HG03565 (cell line): ENCODE data around the gene CALN1.
"Not testable (repeated sequence)": the region's sequence is repeated elsewhere in the genome, so short reads cannot be mapped to it uniquely, and the experiment has no call there.

ENCODE experiments used
- ATAC-seq: cut with Tn5 transposase; IDR thresholded peaks from one replicate; pipeline ENCODE4 v1.9.1; 2021; ENCODE audit warnings: mild to moderate bottlenecking, moderate library complexity; ENCODE audit not compliant: unreplicated experiment

The CALN1 gene

DNA sequence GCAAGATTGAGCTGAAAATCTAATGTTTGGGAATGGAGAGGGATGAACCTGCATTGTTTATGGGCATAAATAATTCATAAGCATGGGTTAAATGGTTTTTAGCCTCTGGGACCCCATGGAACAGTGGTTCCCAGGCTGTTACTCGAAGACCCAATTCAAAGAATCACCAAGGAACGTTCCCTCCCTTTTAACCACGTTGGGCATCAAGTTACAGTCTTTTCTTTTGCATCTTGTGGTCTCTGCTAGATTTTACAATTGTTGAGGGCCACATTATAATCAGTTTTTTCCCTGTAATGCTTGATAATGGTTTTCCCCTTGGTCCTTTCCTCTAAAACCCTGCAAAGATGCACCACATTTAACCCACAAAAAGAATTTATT, 2.5 kb downstream of the CALN1 start:
- no peak for ATAC-seq

DNA sequence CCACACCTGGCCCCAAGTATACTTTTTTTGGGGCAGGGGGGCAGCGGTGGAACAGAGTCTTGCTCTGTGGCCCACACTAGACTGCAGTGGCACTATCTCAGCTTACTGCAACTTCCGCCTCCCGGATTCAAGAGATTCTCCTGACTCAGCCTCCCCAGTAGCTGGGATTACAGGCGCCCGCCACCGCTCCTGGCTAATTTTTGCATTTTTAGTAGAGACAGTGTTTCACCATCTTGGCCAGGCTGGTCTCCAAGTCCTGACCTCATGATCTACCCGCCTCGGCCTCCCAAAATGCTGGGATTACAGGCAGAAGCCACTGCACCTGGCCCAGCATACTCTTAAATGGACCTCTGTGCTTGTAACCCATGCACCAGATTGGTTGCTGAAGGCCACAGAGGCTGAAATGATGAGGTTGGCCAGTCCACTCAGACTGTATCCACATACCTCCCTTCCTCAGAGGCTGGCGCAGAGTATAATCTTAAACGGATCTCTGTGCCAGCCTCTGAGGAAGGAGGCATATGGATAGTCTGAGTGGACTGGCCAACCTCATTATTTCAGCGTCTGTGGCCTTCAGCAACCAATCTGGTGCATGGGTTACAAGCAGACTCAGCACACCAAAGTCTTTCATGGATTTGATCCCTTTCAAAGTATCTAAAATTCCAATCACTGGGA, 3.0 kb downstream of the CALN1 start:
- no peak for ATAC-seq

DNA sequence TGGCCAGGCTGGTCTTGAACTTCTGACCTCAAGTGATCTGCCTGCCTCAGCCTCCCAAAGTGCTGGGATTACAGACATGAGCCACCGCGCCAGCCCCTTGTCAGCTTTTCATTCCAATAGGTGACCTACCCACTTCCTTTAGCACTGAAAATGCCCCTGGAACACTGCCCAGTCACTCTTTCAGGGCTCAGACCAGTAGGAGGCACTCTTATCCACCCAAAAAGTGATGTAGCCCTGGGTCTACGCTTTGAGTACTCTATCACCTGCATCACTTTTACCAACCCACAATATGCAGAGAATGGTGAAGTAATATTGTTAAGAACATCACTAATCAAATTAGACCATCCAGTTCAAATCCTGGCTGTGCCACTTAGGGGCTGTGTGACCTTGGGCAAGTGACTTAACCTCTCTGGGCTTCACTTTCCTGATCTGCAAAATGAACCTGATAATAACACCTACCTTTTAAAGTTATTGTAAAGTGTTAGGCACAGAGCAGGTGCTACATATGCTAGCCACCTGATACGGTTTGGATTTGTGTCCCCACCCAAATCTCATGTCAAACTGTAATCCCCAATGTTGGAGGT, 5.2 kb downstream of the CALN1 start:
- no peak for ATAC-seq

DNA sequence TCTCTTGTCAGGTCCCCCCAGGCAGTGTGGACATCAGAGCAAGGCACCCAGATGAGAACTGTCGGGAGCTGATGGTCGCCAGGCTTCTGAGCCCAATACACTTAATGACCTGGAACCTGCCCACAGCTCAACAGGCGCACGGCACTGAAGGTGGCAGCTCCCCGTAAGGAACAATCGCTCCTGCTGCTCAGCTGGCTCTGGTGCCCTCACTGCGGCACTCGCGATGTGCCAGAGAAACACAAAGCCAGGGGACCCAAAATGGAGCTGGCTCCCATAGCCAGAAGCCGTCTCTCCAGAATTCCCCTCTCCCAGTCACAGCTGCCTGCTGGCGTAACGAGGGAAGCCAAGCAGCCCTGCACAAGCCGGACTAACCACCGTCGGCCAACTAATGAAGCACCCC, 6.3 kb downstream of the CALN1 start:
- no peak for ATAC-seq

DNA sequence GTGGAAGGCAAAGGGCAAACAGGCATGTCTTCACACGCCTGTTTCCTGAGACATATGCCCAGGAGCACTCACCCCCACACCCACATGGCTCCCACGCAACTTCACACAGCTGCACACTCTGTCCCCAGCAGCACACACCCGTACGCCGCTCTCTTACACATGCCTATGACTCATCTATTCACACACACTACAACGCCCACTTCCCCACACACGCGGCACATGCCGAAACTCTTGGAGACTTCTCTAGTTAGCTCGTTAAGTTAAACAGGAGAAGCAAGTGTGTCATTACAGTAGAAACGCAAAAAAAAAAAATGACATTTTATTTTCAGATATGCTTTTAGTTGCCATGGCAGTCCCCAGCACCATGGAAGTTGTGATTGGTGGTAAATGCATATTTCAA, 6.7 kb downstream of the CALN1 start:
- ATAC-seq = peak; percentile 70

DNA sequence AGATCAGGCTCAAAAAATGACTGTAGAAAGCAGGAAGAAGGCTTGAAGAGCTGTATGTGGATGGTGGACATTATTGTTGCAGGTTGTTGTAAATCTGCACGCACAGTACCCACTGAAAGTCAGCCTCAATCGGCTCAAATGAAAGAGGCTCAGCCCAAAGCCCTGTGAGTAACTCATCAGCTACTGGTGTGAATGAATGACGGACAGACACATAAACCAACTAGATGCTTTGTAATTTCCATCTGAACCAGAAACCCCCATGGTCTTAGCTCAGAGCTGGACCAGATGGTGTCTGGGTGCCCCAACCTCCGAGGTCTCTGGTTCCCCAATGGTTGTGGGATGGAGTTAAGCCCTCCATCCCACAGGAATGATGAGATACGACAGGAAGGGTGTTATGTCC, 7.4 kb downstream of the CALN1 start:
- no peak for ATAC-seq

DNA sequence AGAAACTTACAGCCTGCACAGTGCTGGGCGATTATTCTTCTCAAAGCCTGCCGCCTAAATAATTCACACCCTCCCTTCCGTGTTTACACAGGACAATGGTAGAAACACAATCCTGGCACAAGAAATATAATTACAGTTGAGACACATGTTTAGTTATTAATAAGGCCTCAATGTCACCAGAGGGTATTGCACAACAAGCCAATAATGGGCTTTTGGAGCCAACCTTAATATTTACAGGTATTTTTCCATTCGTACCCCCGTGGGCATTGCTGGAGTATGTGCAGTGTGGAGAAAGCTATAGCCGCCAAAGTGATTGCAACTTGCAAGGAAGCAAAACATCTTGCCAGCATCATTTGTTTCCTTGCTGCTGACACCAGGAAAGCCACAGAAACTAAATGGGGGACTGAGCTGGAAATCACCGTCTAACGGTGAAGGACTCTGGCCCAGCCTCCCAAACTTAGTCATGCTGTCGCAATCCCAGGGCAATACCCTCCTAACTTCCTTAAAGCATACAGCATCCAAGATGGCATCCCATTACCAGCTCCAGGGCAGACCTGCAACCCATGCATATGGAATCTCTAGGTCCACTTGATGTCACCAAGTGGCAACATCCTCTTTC, 8.6 kb downstream of the CALN1 start:
- ATAC-seq = peak; percentile 31

DNA sequence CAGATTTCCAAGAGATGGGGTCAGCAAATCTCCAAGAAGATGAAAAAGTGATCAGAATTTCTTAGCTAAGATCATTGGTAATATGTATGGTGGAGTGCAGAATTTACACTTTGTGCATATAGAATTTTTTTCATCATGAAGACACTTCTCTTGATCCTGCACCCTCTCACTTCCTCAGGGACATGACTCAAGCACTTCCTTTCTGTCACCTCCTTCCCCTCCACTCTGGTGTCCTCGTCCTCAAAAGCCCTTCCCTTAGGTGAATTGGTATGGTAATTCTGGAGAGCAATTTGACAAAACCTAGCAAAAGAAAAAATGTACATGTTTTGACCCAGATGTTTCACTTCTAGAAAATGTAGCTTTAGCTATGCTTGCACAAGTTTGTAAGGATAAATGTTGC, 18.1 kb downstream of the CALN1 start:
- no peak for ATAC-seq

DNA sequence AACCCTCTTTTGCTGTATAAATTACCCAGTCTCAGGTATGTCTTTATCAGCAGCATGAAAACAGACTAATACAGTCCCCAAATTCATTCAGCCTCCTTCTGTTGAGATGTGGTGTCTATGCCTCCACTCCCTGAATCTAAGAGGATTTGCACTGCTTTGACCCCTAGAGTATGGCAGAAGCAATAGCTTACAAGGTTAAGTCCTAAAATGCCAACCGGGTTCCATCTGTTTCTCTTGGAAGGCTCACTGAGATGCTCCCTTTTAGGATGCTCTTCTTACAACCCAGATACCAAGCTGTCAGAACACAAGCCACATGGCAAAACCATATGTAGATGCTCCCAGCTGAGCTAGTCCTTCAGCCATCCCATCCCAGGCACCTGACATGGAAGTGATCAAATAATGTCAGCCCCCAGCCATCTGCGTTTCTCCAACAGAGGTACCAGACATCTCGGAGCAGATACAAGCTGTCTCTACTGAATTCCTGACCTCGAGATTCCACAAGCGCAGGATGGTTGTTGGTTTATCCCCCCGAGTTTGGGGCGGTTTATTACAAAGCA, 20.2 kb downstream of the CALN1 start:
- ATAC-seq = no peak

DNA sequence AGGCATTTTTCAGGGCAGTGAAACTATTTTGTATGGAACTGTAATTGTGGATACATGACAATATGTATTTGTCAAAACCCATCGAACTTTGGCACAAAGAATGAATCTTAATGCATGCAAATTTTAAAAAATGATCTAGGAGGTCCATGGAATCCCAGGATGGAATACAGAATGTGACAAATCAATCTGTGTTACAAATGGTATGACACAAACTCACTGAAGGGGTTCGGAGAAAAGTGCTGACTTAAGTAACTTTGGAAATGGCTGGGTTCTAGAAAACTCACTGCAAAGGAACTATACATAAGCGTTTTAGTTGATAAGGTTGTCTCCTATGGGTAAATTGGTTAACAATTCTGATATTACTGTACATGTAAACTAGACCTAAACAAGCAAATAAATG, 26.0 kb downstream of the CALN1 start:
- ATAC-seq = no peak

DNA sequence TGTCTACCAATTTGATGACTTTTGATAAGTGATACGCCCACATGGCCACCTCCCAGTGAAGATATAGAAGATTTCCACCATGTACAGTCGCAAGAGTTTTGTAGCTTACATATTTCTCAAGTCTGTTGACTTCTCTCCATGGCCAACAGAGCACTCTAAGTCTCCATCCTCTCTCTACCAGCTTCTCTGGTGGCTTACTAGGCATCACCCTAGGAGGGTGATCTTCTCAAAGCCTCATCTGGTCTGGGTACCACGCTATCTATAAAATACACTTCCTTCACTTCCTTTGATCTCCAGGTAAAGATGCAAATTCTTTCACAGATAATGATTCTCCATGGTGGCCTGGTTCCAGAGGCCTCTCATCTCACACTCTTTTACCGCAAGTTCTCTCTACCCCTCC, 49.9 kb downstream of the CALN1 start:
- no peak for ATAC-seq

DNA sequence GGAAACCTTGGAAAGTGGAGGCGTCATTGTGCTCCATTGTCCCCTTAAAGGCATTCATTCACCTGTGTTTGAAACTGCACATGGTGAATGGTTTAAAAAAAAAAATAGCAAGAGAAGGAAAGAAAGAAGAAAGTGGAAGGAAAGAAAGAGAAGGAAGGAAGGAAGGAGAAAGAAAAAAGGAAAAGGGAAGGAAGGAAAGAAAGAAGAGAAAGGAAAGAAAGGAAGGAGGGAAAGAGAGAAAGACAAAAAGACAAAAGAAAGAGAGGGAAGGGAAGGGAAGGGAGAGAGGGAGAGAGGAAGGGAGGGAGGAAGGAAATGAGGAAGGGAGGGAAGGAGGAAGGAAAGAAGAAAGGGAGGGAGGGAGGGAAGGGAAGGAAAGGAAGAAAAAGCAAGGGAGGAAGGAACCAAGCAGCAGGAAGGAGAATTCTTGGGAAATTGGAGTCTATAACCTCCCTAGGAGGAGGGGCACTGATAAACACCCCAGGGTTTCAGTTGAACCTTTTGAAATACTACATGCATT, 66.9 kb downstream of the CALN1 start:
- no peak for ATAC-seq

DNA sequence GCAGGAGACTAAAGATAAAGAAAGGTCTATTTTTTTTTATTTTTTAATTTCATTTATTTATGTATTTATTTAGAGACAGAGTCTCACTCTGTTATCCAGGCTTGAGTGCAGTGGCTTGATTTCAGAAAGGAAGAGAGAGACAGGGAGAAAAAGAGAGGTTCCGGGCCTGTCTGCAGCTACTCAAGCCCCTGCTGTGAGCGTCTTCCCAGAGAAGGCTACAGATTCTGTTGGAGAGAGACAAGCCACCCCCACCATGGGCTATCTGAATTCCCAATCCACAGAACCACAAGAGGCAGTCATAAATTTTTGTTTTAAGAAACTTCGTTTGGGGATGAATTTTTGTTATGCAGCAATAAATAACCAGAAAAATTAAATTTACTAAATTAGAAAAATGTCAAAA, 68.1 kb downstream of the CALN1 start:
- no peak for ATAC-seq

DNA sequence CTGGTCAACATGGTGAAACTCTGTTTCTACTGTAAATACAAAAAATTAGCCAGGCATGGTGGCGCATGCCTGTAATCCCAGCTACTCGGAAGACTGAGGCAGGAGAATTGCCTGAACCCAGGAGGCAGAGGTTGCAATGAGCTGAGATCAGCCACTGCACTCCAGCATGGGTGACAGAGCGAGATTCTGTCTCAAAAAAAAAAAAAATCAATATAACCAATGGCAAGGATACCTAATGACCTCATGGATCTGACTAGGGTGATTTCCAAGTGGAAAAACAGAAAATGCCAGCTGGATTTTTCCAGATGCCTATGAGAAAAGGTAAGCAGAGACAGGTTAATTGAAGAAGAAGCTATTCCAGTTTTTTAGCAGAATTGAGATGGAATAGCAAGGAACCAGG, 68.8 kb downstream of the CALN1 start:
- not testable (repeated sequence) for ATAC-seq

DNA sequence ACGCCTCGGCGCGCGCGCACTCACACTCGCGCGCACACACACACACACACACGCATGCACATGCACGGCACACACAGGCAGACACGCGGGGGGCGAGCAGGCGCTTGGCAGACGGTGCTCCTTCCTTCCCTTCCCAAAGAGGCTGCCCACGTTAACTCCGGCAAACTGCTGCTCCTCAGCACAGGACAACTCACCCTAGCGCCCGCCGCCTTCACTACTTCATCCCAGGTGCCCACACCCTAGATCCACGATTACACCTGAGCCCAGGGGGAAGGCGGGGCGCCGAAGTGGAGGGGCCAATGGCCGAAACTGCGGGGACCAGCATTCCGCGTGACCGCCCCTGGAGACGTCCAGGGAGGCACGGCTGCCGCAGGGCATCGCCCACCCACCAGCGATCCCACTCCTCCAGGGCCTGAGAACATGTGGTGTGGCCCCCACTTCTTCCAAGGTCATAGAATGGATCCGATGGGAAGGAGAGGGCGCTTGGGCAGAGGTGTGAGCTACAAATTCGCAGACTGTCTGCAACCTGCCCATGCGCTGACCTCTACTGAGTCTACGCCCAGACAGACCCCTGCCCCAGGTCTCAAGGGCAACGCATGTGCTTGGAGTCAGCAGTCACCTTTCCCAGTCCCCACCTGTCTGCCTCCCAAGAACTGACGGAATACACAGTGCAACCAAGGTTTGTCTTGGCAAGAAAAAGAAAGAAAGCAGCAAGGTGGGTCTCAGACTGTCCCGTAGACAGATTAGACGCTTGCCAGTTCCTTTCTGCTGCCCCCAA, 74.6 kb downstream of the CALN1 start:
- no peak for ATAC-seq

DNA sequence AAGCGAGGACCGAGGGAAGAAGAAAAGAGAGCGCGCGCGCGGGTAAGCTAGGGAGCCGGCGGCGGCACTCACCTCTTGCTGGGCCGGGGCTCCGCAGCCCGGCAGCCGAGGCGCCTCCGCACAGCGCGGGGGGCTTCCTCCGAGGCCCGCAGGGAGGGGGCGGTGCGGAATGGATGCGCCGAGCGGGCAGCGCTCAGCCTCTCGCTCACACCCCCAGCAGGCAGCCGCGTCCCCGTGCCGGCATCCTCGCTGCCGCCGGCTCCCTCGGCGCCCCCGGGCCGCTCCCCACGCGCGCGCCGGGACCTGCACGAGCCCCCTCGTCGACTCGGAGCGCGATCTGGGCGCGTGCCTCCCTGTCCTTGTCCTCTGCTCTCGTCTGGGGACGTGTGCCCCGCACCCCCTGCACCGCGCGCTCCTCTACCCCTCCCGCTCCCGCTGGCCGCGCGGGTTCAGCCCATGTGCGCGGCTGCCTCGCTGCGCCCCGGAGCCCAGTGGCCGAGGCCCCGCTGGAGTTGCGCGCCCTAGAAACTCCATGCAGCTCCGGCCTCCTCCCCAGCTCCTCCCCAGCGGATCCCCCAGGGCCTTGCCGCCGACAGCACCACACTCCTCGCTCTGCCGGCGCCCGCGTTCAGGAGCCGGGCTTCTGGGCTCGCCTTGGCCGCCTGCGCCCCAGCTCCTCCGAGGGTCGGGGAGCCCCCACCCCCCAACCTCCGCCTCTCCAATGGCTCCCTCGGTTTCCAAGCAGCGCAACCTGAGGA, 75.3 kb downstream of the CALN1 start:
- no peak for ATAC-seq

DNA sequence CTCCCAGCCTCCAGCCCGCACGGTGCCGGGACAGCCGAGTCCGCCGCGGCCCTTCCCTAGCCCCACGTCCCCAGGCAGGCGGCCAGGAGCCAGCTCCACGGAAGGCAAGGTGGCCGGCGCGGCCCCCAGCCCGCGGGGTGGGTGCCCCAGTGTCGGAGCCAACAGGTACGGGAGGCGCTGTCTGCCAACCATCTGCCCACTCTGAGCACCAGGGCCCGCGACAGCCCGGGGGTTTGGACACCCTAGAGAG, 75.8 kb downstream of the CALN1 start:
- ATAC-seq = no peak

DNA sequence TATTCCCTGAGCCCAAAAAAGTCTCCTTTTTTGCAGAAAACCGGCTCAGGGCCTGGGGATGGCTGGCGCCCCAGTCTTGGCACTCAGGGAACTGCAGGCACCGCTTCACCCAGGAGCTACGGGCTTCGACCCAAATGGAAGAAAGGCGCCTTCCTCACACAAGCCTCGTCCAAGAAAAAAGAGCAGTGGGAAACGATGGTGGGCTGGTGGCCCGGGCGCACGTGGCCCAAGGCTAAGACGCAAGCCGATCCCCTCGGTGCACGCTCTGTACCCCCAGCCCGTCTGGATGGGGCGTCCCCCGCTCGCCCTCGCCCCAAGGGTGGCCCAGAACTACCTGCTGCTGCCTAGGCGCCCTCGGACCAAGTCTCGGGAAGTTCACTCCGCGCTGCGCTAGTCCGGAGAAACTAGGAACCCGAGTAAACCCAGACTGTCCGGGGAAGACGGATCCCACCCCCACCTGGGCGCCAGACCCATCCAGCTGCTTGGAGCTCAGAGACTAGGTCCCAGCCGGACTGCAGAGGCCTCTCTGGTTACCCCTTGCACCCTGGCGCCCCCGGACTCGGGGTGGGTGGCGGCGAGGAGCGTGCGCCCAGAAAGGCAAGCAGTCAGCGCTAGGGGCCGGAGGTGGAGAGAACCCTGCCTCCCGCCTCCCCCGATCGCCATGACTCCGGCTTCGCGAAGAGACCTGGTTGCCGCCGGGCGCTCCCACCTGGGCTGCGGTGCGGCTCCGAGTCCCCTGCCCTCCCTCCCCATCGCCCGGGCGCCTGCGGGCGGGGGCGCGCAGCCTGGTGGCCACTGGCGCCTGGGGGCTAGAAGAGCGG, 76.4 kb downstream of the CALN1 start:
- ATAC-seq = no peak

DNA sequence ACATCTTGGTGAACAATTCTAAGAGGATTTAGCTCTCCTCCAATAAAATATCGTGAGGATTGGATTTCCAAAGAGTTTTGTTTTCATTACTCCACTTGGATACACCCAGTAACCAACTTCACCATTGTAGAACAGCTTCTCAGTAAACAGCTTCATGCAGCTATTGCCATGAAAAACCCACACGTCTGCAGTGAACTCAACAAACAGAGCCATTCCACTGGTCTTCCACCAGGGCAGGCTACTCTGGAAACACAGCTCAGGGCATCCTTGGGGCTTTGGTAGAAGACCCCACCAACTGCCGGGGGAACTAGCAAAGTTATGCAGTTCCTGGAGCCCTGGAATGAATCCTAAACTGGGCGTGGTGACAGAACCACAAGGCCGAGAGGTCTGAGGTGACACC, 77.4 kb downstream of the CALN1 start:
- no peak for ATAC-seq

DNA sequence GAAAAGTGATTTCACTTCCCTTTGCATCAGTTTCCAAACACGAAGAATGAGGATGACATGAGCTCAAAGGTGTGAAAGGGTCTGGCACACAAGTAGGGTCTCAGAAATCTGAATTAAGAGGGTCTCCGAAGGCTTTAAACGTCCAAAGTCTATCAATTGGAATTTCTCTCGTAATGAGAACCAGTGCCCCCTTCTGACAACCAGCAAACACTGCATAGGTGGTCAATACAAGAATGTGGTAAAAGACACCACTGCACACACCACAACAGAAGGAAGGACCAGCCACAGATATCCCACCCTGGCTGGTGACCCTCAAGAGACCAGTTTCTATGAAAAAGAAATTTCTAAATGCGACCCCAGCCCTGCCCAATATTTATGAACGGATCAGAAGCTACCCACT, 78.1 kb downstream of the CALN1 start:
- ATAC-seq = no peak
